ENCODE data around the gene COMMD10. TPM values are rescaled to one million over a fixed set of nuclear protein-coding genes. Genes with fewer than 3 reads are reported as not detected.

COMMD10 gene
- polyA plus RNA-seq, 1 donor (not counting 4 experiments of a cell fraction or from before 2014, with no cell fraction given): 22.3 TPM

DNA sequence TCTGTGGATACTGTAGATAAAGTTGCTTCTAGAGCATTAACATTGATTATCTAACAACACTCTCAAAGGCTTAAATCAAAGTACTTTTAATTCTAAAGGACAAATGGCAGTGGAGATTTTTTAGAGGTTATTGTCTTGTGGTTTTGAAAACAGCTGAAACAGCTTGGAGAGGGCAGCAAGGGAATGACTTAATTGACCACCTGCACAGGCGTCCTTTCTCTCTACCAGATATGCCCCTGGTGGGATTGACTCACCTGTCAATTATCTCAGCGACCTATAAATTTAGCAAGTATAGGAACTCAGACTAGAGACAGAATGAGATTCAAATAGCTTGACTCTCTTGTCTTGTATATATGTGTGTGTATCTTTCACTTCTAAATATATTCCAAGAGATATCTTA, 39.0 kb upstream of the COMMD10 start:
- Histone ChIP-seq H3K9ac (ENCODE audit: control insufficient read depth, extremely low read depth, insufficient read depth, low read length) (no peak overlapping the region), H3K79me2 (ENCODE audit: control insufficient read depth, insufficient read depth, low read length) (no peaks in the 10 kb centered on the region)
- no peak for DNase-seq (ENCODE audit: low read depth, low spot score)

DNA sequence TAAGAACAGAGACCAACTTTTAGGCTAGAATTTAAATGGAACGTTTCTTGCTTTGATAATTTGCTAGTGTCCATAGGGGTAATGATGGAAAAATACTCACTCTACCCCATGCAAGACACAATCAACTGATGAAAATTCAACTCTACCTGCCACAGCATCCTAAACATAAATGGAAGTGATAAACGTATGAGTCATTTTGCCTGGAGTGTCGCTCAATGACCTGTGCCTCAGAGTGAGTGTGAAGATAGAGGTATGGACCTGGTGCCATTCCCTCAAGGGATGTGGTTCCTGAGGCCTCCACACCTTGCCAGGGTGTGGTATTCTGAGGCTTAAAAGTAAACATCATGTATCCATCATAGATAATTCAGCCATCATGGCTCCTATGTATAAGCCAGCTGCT, 38.6 kb upstream of the COMMD10 start:
- H3K9me1 ChIP-seq (ENCODE audit: control insufficient read depth, extremely low read depth, insufficient read depth, low read length): no peaks in the 10 kb centered on the region
- dilution Hi-C loops (cut with MboI; ENCODE audit: extremely low pct_ligation_motif_present, low sequenced_read_pairs): no loop called here
- no peak overlapping the region for H3K9ac ChIP-seq (ENCODE audit: control insufficient read depth, extremely low read depth, insufficient read depth, low read length)
- no peaks in the 10 kb centered on the region for H3K9me3 ChIP-seq (ENCODE audit: control insufficient read depth, low read depth, low read length)
- TF ChIP-seq, protein P1, sequence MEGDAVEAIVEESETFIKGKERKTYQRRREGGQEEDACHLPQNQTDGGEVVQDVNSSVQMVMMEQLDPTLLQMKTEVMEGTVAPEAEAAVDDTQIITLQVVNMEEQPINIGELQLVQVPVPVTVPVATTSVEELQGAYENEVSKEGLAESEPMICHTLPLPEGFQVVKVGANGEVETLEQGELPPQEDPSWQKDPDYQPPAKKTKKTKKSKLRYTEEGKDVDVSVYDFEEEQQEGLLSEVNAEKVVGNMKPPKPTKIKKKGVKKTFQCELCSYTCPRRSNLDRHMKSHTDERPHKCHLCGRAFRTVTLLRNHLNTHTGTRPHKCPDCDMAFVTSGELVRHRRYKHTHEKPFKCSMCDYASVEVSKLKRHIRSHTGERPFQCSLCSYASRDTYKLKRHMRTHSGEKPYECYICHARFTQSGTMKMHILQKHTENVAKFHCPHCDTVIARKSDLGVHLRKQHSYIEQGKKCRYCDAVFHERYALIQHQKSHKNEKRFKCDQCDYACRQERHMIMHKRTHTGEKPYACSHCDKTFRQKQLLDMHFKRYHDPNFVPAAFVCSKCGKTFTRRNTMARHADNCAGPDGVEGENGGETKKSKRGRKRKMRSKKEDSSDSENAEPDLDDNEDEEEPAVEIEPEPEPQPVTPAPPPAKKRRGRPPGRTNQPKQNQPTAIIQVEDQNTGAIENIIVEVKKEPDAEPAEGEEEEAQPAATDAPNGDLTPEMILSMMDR (optimal IDR thresholded peaks at IDR 0.05 in 1 of 3, IDR thresholded peaks at IDR 0.05 in 1 of 3, conservative IDR thresholded peaks at IDR 0.05 in 1 of 3; ENCODE audit: extremely low read depth in 1 of 3, insufficient read depth in 2 of 3, low read length in 3 of 3): no peak
- no peak for TF ChIP-seq EZH2 (IDR thresholded peaks at IDR 0.05; ENCODE audit: low read length)
- H3K27ac ChIP-seq (ENCODE audit: control insufficient read depth, insufficient read depth, low read length): no peak overlapping the region
- no peak overlapping the region for H3K4me2 ChIP-seq (ENCODE audit: control insufficient read depth, extremely low read depth, insufficient read depth, low read depth, low read length)
- H2AFZ ChIP-seq (ENCODE audit: control insufficient read depth, low read length): no peak overlapping the region
- no peaks in the 10 kb centered on the region for H3K27me3 ChIP-seq (ENCODE audit: control insufficient read depth, extremely low read depth, insufficient read depth, low read length)
- FAIRE-seq (no peak), DNase-seq (ENCODE audit: low read depth, low spot score) (no peak)
- H4K20me1 ChIP-seq (ENCODE audit: control insufficient read depth, extremely low read depth, insufficient read depth, low read length): no peaks in the 10 kb centered on the region
- H3K36me3 ChIP-seq (ENCODE audit: control insufficient read depth in 2 of 2, extremely low read depth in 1 of 2, insufficient read depth in 2 of 2, low read length in 2 of 2): no peaks in the 10 kb centered on the region
- H3K4me1 ChIP-seq (ENCODE audit: control insufficient read depth, extremely low read depth, insufficient read depth, low read length): no peaks in the 10 kb centered on the region
- H3K4me3 ChIP-seq (ENCODE audit: control insufficient read depth in 2 of 3, extremely low read depth in 1 of 3, insufficient read depth in 2 of 3, low read depth in 1 of 3, low read length in 3 of 3): no peak overlapping the region
- H3K79me2 ChIP-seq (ENCODE audit: control insufficient read depth, insufficient read depth, low read length): no peaks in the 10 kb centered on the region

More for the DNA sequence above, 39.0 kb upstream of the COMMD10 start:
- Histone ChIP-seq H3K4me2 (ENCODE audit: control insufficient read depth, extremely low read depth, insufficient read depth, low read depth, low read length) (no peak overlapping the region), H2AFZ (ENCODE audit: control insufficient read depth, low read length) (no peak overlapping the region), H3K27me3 (ENCODE audit: control insufficient read depth, extremely low read depth, insufficient read depth, low read length) (no peaks in the 10 kb centered on the region), H3K9me3 (ENCODE audit: control insufficient read depth, low read depth, low read length) (no peaks in the 10 kb centered on the region), H3K4me1 (ENCODE audit: control insufficient read depth, extremely low read depth, insufficient read depth, low read length) (no peaks in the 10 kb centered on the region), H4K20me1 (ENCODE audit: control insufficient read depth, extremely low read depth, insufficient read depth, low read length) (no peaks in the 10 kb centered on the region), H3K27ac (ENCODE audit: control insufficient read depth, insufficient read depth, low read length) (no peak overlapping the region), H3K36me3 (ENCODE audit: control insufficient read depth in 2 of 2, extremely low read depth in 1 of 2, insufficient read depth in 2 of 2, low read length in 2 of 2) (no peaks in the 10 kb centered on the region), H3K9me1 (ENCODE audit: control insufficient read depth, extremely low read depth, insufficient read depth, low read length) (no peaks in the 10 kb centered on the region), H3K4me3 (ENCODE audit: control insufficient read depth in 2 of 3, extremely low read depth in 1 of 3, insufficient read depth in 2 of 3, low read depth in 1 of 3, low read length in 3 of 3) (no peak overlapping the region)
- TF ChIP-seq EZH2 (IDR thresholded peaks at IDR 0.05; ENCODE audit: low read length): no peak
- TF ChIP-seq, protein P1 (optimal IDR thresholded peaks at IDR 0.05 in 1 of 3, IDR thresholded peaks at IDR 0.05 in 1 of 3, conservative IDR thresholded peaks at IDR 0.05 in 1 of 3; ENCODE audit: extremely low read depth in 1 of 3, insufficient read depth in 2 of 3, low read length in 3 of 3): no peak
- FAIRE-seq: no peak
- dilution Hi-C loops (cut with MboI; ENCODE audit: extremely low pct_ligation_motif_present, low sequenced_read_pairs): no loop called here
